ENCODE results near the gene GFER. TPM values are rescaled to one million over a fixed set of nuclear protein-coding genes. Genes with fewer than 3 reads are reported as not detected.
A peak's percentile ranks its signal among the peaks of the same experiment; 100 is the strongest.

The GFER gene
- polyA plus RNA-seq, 1 of the 3 experiments (the other 2 are of a cell fraction): 20.4 TPM

GRCh38 chr16:1942047-1942809, 41.8 kb upstream of the GFER start:
- POLR2A ChIA-PET: interaction anchor here (0.8 to 1.6 kb wide), 3 partner anchors 12 to 22 kb away, joined by 3 to 7 read pairs (median 4); partner anchors contain the start of genes RPL3L and RPS2

GRCh38 chr16:1942810-1943726, 40.9 kb upstream of the GFER start, which contains the start of gene MSRB1:
Gene MSRB1, minus strand, starts transcription at chr16:1943199. Its CDS starts 43 bp downstream, at chr16:1943156.
- peaks cover 0 to 10% of the 10 kb centered on the region in 2 experiments; a peak in 2 of 4 replicates for H3K4me1 ChIP-seq (ENCODE audit: control insufficient read depth in 1 of 2, insufficient read depth in 2 of 2, low read depth in 1 of 2, low read length in 1 of 2)
- H3K27me3 ChIP-seq (ENCODE audit: insufficient read depth): no peaks in the 10 kb centered on the region
- H3K9me3 ChIP-seq: no peaks in the 10 kb centered on the region
- H3K9me2 ChIP-seq: no peaks in the 10 kb centered on the region
- peak within 1 kb of the TSS; percentile 99 for H3K4me2 ChIP-seq
- no peaks in the 10 kb centered on the region for H3K79me2 ChIP-seq (ENCODE audit: insufficient read depth)
- no peaks in the 10 kb centered on the region for H3F3A ChIP-seq (replicated peaks; ENCODE audit: insufficient read depth)
- H3K4me3 ChIP-seq (ENCODE audit: low read depth in 2 of 2, low read length in 1 of 2): peak within 1 kb of the TSS; percentile 91 to 95
- peak within 1 kb of the TSS in 1 of 2 experiments; percentile 64; a peak in 1 of 4 replicates for H3K27ac ChIP-seq (ENCODE audit: low read depth in 2 of 2, low read length in 1 of 2)
- WGBS (ENCODE audit: low lambda C conversion rate): 2% methylated on average over 36 of the region's 77 CpGs
- peaks cover 4 to 14% of the 10 kb centered on the region in 2 experiments for H3K36me3 ChIP-seq (replicated peaks in 1 of 2; ENCODE audit: control insufficient read depth in 1 of 2, insufficient read depth in 2 of 2, low read length in 1 of 2)
- H3K9ac ChIP-seq: peak within 1 kb of the TSS; percentile 81
- ChIA-PET POLR2A (interaction anchor here (0.8 to 1.6 kb wide), 5 partner anchors 11 to 22 kb away, joined by 3 to 17 read pairs (median 5); partner anchors contain the start of genes RPL3L and RPS2), CTCF (interaction anchor here (0.6 to 3.4 kb wide), 5 partner anchors 10 to 132 kb away, joined by 3 to 16 read pairs (median 4); partner anchors contain the start of gene NDUFB10)
- peak within 1 kb of the TSS; percentile 100 for H2AFZ ChIP-seq (ENCODE audit: low read depth)
- peak; percentile 100 for DNase-seq
- no peaks in the 10 kb centered on the region for H4K20me1 ChIP-seq (ENCODE audit: insufficient read depth)
- TF ChIP-seq, protein P1, sequence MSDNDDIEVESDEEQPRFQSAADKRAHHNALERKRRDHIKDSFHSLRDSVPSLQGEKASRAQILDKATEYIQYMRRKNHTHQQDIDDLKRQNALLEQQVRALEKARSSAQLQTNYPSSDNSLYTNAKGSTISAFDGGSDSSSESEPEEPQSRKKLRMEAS (IDR thresholded peaks at IDR 0.05; ENCODE audit: low read depth): peak; percentile 50
- TF ChIP-seq ELF1 (IDR thresholded peaks at IDR 0.05): peak; percentile 69
- no peak for TF ChIP-seq USF1 (IDR thresholded peaks at IDR 0.05; ENCODE audit: borderline replicate concordance, low read depth)
- no peak for TF ChIP-seq TEAD4 (IDR thresholded peaks at IDR 0.05; ENCODE audit: borderline replicate concordance, insufficient read depth)
- TF ChIP-seq GABPA (IDR thresholded peaks at IDR 0.05; ENCODE audit: low read depth): peak; percentile 63
- no peak for TF ChIP-seq TCF12 (IDR thresholded peaks at IDR 0.05)
- no peak for TF ChIP-seq RXRA (IDR thresholded peaks at IDR 0.05; ENCODE audit: borderline replicate concordance, low read depth)
- TF ChIP-seq RFX5 (IDR thresholded peaks at IDR 0.05; ENCODE audit: low read length): 0 out of 2 replicates have a peak, but pooled peaks have one; percentile 57
- peak; percentile 87 for TF ChIP-seq POLR2AphosphoS5 (IDR thresholded peaks at IDR 0.05; ENCODE audit: low read depth, low read length)
- TF ChIP-seq, protein P2, sequence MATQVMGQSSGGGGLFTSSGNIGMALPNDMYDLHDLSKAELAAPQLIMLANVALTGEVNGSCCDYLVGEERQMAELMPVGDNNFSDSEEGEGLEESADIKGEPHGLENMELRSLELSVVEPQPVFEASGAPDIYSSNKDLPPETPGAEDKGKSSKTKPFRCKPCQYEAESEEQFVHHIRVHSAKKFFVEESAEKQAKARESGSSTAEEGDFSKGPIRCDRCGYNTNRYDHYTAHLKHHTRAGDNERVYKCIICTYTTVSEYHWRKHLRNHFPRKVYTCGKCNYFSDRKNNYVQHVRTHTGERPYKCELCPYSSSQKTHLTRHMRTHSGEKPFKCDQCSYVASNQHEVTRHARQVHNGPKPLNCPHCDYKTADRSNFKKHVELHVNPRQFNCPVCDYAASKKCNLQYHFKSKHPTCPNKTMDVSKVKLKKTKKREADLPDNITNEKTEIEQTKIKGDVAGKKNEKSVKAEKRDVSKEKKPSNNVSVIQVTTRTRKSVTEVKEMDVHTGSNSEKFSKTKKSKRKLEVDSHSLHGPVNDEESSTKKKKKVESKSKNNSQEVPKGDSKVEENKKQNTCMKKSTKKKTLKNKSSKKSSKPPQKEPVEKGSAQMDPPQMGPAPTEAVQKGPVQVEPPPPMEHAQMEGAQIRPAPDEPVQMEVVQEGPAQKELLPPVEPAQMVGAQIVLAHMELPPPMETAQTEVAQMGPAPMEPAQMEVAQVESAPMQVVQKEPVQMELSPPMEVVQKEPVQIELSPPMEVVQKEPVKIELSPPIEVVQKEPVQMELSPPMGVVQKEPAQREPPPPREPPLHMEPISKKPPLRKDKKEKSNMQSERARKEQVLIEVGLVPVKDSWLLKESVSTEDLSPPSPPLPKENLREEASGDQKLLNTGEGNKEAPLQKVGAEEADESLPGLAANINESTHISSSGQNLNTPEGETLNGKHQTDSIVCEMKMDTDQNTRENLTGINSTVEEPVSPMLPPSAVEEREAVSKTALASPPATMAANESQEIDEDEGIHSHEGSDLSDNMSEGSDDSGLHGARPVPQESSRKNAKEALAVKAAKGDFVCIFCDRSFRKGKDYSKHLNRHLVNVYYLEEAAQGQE (IDR thresholded peaks at IDR 0.05; ENCODE audit: low read depth, low read length): no peak

More at GRCh38 chr16:1942047-1942809, 41.8 kb upstream of the GFER start:
- CTCF ChIA-PET: interaction anchor here (0.7 to 2.8 kb wide), 6 partner anchors 10 to 84 kb away, joined by 3 to 18 read pairs (median 4); no protein-coding TSS in a partner anchor
- TF ChIP-seq ELF1 (IDR thresholded peaks at IDR 0.05): no peak
- TF ChIP-seq TCF12 (IDR thresholded peaks at IDR 0.05): no peak
- TF ChIP-seq, protein P3, sequence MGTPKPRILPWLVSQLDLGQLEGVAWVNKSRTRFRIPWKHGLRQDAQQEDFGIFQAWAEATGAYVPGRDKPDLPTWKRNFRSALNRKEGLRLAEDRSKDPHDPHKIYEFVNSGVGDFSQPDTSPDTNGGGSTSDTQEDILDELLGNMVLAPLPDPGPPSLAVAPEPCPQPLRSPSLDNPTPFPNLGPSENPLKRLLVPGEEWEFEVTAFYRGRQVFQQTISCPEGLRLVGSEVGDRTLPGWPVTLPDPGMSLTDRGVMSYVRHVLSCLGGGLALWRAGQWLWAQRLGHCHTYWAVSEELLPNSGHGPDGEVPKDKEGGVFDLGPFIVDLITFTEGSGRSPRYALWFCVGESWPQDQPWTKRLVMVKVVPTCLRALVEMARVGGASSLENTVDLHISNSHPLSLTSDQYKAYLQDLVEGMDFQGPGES (IDR thresholded peaks at IDR 0.05; ENCODE audit: low read depth, low read length): no peak
- TF ChIP-seq RXRA (IDR thresholded peaks at IDR 0.05; ENCODE audit: borderline replicate concordance, low read depth): no peak
- TF ChIP-seq MXI1 (IDR thresholded peaks at IDR 0.05; ENCODE audit: low read depth, low read length): no peak
- no peak for TF ChIP-seq GATA2 (CRISPR knock-in tag; IDR thresholded peaks at IDR 0.05)
- no peak for TF ChIP-seq FOXJ3 (CRISPR knock-in tag; IDR thresholded peaks at IDR 0.05)
- TF ChIP-seq EP300 (IDR thresholded peaks at IDR 0.05; ENCODE audit: borderline replicate concordance in 1 of 2, low read depth in 1 of 2, low read length in 1 of 2): no peak
- TF ChIP-seq FOXM1 (IDR thresholded peaks at IDR 0.05; ENCODE audit: low read depth): no peak
- no peak for TF ChIP-seq FOSL2 (IDR thresholded peaks at IDR 0.05; ENCODE audit: borderline replicate concordance, low read depth)
- no peak for TF ChIP-seq YY1 (IDR thresholded peaks at IDR 0.05; ENCODE audit: low read depth)
- no peak for TF ChIP-seq EZH2phosphoT487 (IDR thresholded peaks at IDR 0.05; ENCODE audit: borderline replicate concordance, low read depth)
- no peak for TF ChIP-seq CHD2 (IDR thresholded peaks at IDR 0.05; ENCODE audit: low read length, partially characterized antibody)
- TF ChIP-seq MEF2A (IDR thresholded peaks at IDR 0.05; ENCODE audit: borderline replicate concordance, low read depth): no peak
- H3K9ac ChIP-seq: peak overlapping the region; percentile 81
- peak overlapping the region; percentile 91 to 95 for H3K4me3 ChIP-seq (ENCODE audit: low read depth in 2 of 2, low read length in 1 of 2)
- peak overlapping the region; percentile 100; the same call in 1 of the 2 replicates for H2AFZ ChIP-seq (ENCODE audit: low read depth)
- H3K27ac ChIP-seq (ENCODE audit: low read depth in 2 of 2, low read length in 1 of 2): no peak overlapping the region; a peak in 1 of 4 replicates
- peaks cover 4 to 14% of the 10 kb centered on the region in 2 experiments for H3K36me3 ChIP-seq (replicated peaks in 1 of 2; ENCODE audit: control insufficient read depth in 1 of 2, insufficient read depth in 2 of 2, low read length in 1 of 2)
- peak overlapping the region; percentile 99 for H3K4me2 ChIP-seq
- no peaks in the 10 kb centered on the region for H3K79me2 ChIP-seq (ENCODE audit: insufficient read depth)
- no peak for DNase-seq
- H3K9me2 ChIP-seq: no peaks in the 10 kb centered on the region
- H4K20me1 ChIP-seq (ENCODE audit: insufficient read depth): no peaks in the 10 kb centered on the region
- no peaks in the 10 kb centered on the region for H3F3A ChIP-seq (replicated peaks; ENCODE audit: insufficient read depth)
- peaks cover 0 to 10% of the 10 kb centered on the region in 2 experiments; a peak in 2 of 4 replicates for H3K4me1 ChIP-seq (ENCODE audit: control insufficient read depth in 1 of 2, insufficient read depth in 2 of 2, low read depth in 1 of 2, low read length in 1 of 2)
- H3K9me3 ChIP-seq: no peaks in the 10 kb centered on the region
- WGBS (ENCODE audit: low lambda C conversion rate): 12% methylated on average over 10 of the region's 17 CpGs
- H3K27me3 ChIP-seq (ENCODE audit: insufficient read depth): no peaks in the 10 kb centered on the region
